Astrocyte of the cerebellum (primary cell): Measurements from ENCODE around the gene IL4.

Experiments
- DNase-seq: peaks from one replicate; pipeline ENCODE4 v3.0.0-alpha.2; 2011; ENCODE audit warnings: low read depth
- H3K4me3 ChIP-seq: 2 replicates; pipeline ENCODE4 v1.5.1; 2011; ENCODE audit warnings: mild to moderate bottlenecking, low read depth, low read length, moderate library complexity
- CTCF ChIP-seq: IDR thresholded peaks from 2 replicates; pipeline ENCODE4 v1.5.1; 2012; ENCODE audit warnings: low read length, low read depth, moderate library complexity, mild to moderate bottlenecking; ENCODE audit errors: missing control alignments
- in situ Hi-C: cut with HindIII; loops from 2 replicates; pipeline ENCODE4 v1.10.0; 2017; ENCODE audit warnings: low sequenced_read_pairs

IL4 gene

GRCh38 chr5:132639706-132640130 lies 34.1 kb upstream of the IL4 start:
- no peak for TF ChIP-seq CTCF
- no peak for DNase-seq
- in situ Hi-C loops: no loop called here
- no peak overlapping the region for H3K4me3 ChIP-seq

- H3K4me3 ChIP-seq: no peak overlapping the region
- DNase-seq: no peak
- TF ChIP-seq CTCF: no peak
- in situ Hi-C loops: no loop called here
Observed at GRCh38 chr5:132640613-132641012, 33.2 kb upstream of the IL4 start.

- H3K4me3 ChIP-seq: no peak overlapping the region
- no peak for DNase-seq
- no peak for TF ChIP-seq CTCF
- in situ Hi-C loops: no loop called here
Observed at GRCh38 chr5:132641241-132641723, 32.5 kb upstream of the IL4 start.

GRCh38 chr5:132641841-132642240 lies 31.9 kb upstream of the IL4 start:
- TF ChIP-seq CTCF: no peak
- DNase-seq: no peak
- in situ Hi-C loops: no loop called here

GRCh38 chr5:132644177-132644576 lies 29.6 kb upstream of the IL4 start:
- DNase-seq: no peak
- no peak for TF ChIP-seq CTCF
- in situ Hi-C loops: no loop called here
- H3K4me3 ChIP-seq: no peak overlapping the region

More at GRCh38 chr5:132641841-132642240, 31.9 kb upstream of the IL4 start:
- no peak overlapping the region for H3K4me3 ChIP-seq

- in situ Hi-C loops: no loop called here
- no peak overlapping the region for H3K4me3 ChIP-seq
- no peak for DNase-seq
- TF ChIP-seq CTCF: no peak
Observed at GRCh38 chr5:132646583-132647266, 27.1 kb upstream of the IL4 start.
